ENCODE measurements around the gene FNDC1. TPM values are rescaled to one million over a fixed set of nuclear protein-coding genes. Genes with fewer than 3 reads are reported as not detected.
"Not testable (repeated sequence)": the region's sequence is repeated elsewhere in the genome, so short reads cannot be mapped to it uniquely, and the experiment has no call there.

The FNDC1 gene
- total RNA-seq, 4 donors from 2014 or later: 0.27 to 9.9 (median 1.5) TPM

DNA sequence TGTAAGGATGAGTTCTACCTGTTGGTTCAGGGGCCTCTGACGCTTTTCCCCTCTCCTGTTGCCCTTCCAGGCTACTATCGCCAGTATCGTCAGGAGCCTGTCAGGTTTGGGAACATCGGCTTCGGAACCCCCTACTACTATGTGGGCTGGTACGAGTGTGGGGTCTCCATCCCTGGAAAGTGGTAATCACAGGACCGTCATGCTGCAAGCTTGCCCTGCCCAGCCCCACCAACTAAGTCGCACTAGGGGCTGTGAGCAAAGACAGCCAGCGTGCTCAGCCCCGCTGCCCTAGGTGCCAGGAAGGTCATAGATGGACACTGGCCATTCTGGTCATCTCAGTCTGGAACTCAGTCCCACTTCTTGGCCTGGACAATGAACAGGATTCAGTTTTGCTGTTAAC, 102.1 kb downstream of the FNDC1 start:
- Histone ChIP-seq H3K4me1 (no peaks in the 10 kb centered on the region), H3K27ac (no peak overlapping the region), H3K27me3 (no peaks in the 10 kb centered on the region), H3K9me3 (no peaks in the 10 kb centered on the region), H3K4me3 (no peak overlapping the region), H3K36me3 (no peaks in the 10 kb centered on the region)
- no peak for ATAC-seq
- 70% methylated on average over 2 of the region's 10 CpGs; no CpG with 5 or more reads in 1 of the 2 donors for WGBS, 2 donors (ENCODE audit: low coverage in 1 of 2)
- TF ChIP-seq POLR2AphosphoS5 (IDR thresholded peaks at IDR 0.05) (no peak), EP300 (IDR thresholded peaks at IDR 0.05) (no peak), POLR2A (IDR thresholded peaks at IDR 0.05) (no peak)
- TF ChIP-seq, protein P1, sequence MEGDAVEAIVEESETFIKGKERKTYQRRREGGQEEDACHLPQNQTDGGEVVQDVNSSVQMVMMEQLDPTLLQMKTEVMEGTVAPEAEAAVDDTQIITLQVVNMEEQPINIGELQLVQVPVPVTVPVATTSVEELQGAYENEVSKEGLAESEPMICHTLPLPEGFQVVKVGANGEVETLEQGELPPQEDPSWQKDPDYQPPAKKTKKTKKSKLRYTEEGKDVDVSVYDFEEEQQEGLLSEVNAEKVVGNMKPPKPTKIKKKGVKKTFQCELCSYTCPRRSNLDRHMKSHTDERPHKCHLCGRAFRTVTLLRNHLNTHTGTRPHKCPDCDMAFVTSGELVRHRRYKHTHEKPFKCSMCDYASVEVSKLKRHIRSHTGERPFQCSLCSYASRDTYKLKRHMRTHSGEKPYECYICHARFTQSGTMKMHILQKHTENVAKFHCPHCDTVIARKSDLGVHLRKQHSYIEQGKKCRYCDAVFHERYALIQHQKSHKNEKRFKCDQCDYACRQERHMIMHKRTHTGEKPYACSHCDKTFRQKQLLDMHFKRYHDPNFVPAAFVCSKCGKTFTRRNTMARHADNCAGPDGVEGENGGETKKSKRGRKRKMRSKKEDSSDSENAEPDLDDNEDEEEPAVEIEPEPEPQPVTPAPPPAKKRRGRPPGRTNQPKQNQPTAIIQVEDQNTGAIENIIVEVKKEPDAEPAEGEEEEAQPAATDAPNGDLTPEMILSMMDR (IDR thresholded peaks at IDR 0.05): no peak

DNA sequence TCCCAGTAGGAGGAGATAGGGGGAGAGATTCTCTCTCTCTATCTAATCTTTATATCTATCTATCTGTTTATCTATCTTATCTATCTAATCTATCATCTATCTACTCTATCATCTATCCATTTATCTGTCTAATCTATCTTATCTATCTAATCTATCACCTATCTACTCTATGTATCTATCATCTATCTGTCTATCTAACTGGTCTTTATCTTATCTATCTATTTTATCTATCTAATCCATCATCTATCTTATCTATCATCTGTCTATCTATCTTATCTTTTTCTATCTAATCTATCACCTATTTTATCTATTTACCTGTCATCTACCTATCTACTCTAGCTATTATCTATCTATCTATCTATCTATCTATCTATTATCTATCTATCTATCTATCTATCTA, 109.4 kb downstream of the FNDC1 start:
- H3K27ac ChIP-seq: no peak overlapping the region
- H3K36me3 ChIP-seq: no peaks in the 10 kb centered on the region
- TF ChIP-seq, protein P1 (IDR thresholded peaks at IDR 0.05): no peak
- TF ChIP-seq POLR2AphosphoS5 (IDR thresholded peaks at IDR 0.05): no peak
- TF ChIP-seq POLR2A (IDR thresholded peaks at IDR 0.05): no peak
- no peak for TF ChIP-seq EP300 (IDR thresholded peaks at IDR 0.05)
- no peaks in the 10 kb centered on the region for H3K27me3 ChIP-seq
- no peak overlapping the region for H3K4me3 ChIP-seq
- H3K9me3 ChIP-seq: no peaks in the 10 kb centered on the region
- ATAC-seq: no peak
- no peaks in the 10 kb centered on the region for H3K4me1 ChIP-seq

DNA sequence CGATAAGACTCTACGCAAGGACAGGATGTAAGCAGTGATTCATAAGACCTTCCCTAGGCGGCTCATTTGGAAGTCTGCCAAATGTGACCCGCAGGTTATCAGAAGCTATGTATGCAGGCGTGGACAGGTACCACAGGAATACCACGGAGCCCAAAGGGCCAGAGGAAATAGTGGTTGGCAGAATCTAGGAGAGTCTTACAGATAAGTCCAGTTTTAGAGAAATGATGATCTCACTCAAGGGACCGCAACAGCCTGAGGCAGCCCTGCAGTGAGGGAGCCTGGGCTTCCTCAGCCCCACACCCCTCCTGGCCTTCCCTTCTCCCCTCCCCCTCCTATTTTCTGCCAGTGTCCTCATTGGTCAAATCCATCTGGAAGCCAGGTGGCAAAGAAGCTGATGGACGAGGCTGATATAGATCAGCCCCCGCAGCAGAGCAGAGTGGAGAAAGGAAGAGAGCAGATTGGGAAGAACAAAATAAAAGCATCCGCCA, 110.6 kb downstream of the FNDC1 start:
- Histone ChIP-seq H3K4me1 (no peaks in the 10 kb centered on the region), H3K4me3 (no peak overlapping the region), H3K27ac (no peak overlapping the region), H3K27me3 (no peaks in the 10 kb centered on the region), H3K9me3 (no peaks in the 10 kb centered on the region), H3K36me3 (no peaks in the 10 kb centered on the region)
- WGBS, 2 donors (ENCODE audit: low coverage in 1 of 2): 66 to 74% methylated on average over 6 to 8 of the region's 10 CpGs
- no peak for ATAC-seq
- TF ChIP-seq POLR2A (IDR thresholded peaks at IDR 0.05): no peak
- TF ChIP-seq, protein P1 (IDR thresholded peaks at IDR 0.05): no peak
- TF ChIP-seq POLR2AphosphoS5 (IDR thresholded peaks at IDR 0.05): no peak
- TF ChIP-seq EP300 (IDR thresholded peaks at IDR 0.05): no peak

DNA sequence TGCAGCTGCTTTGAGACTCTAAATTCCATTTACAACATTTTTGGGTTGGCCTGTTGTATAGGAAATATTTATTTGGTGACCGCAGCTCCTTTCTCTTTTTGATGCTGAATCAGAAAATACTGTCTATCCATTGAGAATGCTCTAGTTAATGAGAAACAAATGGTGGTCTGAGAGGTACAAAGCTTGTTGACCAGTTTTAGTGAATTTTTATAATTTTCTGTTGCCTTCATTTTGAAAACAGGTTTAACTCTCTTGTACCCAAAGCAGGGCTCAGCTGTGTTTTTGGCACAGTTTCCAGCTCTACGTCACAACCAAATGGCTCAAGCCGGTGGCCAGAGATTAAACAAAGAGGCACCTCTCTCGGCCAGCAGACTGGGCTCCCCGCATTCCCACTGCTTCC, 113.2 kb downstream of the FNDC1 start:
- Histone ChIP-seq H3K36me3 (no peaks in the 10 kb centered on the region), H3K27me3 (no peaks in the 10 kb centered on the region), H3K27ac (no peak overlapping the region), H3K4me1 (no peaks in the 10 kb centered on the region), H3K4me3 (no peak overlapping the region), H3K9me3 (peaks cover 0 to 6% (median 0%) of the 10 kb centered on the region in 3 donors)
- TF ChIP-seq EP300 (IDR thresholded peaks at IDR 0.05) (no peak), POLR2AphosphoS5 (IDR thresholded peaks at IDR 0.05) (no peak), POLR2A (IDR thresholded peaks at IDR 0.05) (no peak)
- TF ChIP-seq, protein P1 (IDR thresholded peaks at IDR 0.05): no peak
- 44% methylated on average over 5 of the region's 5 CpGs; no CpG with 5 or more reads in 1 of the 2 donors for whole genome bisulfite sequencing, 2 donors (ENCODE audit: low coverage in 1 of 2)
- no peak for ATAC-seq

DNA sequence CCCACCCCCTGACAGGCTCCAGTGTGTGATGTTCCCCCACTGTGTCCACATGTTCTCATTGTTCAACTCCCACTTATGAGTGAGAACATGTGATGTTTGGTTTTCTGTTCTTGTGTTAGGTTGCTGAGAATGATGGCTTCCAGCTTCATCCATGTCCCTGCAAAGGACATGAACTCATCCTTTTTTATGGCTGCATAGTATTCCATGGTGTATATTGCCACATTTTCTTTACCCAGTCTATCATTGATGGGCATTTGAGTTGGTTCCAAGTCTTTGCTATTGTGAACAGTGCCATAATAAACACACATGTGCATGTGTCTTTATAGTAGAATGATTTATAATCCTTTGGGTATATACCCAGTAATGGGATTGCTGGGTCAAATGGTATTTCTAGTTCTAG, 115.5 kb downstream of the FNDC1 start:
- not testable (repeated sequence) for H3K9me3 ChIP-seq, ATAC-seq, H3K27me3 ChIP-seq, H3K27ac ChIP-seq, H3K4me3 ChIP-seq, H3K36me3 ChIP-seq, H3K4me1 ChIP-seq
